TTC549 (cell line): Measurements from ENCODE around the gene FBXL16.
"Not testable (repeated sequence)": the region's sequence is repeated elsewhere in the genome, so short reads cannot be mapped to it uniquely, and the experiment has no call there.

Experiments used
- FAIRE-seq: peaks from 2 replicates; lab custom pipeline; 2012; peaks lifted over from hg19 to GRCh38; lab: Jason Lieb, UNC

Gene FBXL16

DNA sequence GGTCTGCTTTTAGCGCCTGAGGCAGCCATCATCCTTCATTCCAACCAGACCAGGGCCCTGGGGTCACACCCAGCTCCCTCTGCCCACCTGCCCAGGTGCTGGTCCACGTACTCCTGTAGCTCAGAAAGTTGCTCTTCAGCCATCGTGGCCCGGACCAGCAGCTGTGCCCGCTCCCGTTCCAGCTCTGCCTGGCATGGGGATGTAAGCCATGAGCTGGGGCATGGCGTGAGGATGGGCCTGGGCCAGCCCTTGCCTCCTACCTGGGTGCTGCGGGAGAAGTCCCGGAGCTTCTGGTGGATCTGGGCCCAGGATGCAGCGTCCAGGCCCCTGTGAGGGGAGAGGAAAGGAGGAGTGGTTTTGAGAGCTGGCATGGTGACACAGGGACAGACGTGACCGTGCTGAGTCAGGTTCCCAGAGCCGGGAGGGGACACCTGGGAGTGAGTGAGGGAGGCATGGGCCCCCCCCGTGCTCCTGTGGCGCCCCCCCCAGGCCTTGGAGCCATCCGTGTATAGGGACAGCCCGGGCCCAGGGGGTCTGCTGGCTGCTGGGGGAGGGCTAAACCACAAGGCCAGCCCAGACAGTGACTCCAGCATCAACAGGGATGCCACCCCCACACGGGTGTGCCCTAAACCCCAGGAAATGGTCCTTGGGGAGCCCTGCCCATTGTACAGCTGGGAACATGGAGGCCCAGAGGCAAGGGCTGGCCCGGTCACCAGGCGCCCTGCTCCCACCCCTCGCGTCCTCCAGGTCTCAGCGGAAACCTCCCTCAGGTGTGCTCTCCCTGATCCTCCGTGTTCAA, 17.4 kb upstream of the FBXL16 start:
- no peak for FAIRE-seq

DNA sequence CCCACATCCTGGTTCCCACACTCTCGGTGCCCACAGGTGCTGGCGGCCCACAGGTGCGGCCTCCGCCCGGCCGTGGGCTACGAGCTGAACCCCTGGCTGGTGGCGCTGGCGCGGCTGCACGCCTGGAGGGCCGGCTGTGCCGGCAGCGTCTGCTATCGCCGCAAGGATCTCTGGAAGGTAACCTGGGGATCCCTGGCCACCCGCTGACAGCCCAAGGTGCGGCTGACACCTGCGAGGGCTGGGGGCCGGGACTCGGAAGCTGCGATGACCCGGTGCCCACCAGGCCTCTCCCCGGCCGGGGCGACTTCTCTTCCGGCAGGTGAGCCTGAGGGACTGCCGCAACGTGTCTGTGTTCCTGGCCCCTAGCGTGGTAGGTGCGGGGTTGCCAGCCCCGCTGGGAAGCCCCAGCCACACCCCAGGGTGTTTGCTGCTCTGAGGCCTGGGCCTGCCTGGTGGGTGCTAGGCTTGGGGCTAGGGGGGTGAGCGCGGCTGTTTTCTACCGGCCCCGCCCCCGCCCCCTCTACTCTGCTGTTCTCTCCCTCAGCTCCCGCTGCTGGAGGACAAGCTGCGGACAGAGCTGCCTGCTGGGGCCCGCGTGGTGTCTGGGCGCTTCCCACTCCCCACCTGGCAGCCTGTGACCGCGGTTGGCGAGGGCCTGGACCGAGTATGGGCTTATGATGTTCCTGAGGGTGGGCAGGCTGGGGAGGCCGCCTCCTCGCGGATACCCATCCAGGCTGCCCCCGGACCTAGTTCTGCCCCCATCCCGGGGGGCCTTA, 16.4 kb upstream of the FBXL16 start:
- FAIRE-seq, result no peak

DNA sequence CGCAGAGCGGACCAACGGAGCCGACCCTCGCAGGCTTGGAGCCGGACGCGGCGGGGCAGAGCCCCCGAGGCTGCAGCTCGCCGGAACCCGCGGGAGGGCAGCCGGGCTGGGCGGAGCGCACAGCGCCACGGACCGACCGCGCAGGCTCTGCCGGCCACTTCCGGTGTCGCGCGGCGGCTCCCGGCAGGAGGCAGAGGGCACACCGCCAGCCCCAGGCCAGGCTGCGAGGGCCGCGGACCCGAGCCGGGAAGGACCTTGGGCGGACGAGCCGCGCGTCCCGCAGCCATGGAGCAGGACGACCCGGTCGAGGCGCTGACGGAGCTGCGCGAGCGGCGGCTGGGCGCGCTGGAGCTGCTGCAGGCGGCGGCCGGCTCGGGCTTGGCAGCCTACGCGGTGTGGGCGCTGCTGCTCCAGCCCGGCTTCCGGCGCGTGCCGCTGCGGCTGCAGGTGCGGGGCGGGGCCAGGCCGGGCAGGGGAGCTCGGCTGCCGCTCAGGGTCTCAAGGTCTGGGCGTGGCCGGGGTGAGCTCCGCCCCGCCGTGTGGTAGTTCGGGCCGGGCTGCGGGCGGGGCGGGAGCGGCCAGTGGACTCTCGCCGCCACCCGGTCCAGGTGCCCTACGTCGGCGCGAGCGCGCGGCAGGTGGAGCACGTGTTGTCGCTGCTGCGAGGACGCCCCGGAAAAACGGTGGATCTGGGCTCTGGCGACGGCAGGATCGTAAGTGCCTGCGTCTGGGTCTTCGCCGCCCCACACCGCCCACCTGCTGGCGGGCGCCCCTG, 15.6 kb upstream of the FBXL16 start, which contains the start of gene ANTKMT:
ANTKMT (plus strand) TSS at position 157 of the 775 bp plus-strand sequence; CDS start at position 286, 129 bp downstream.
- FAIRE-seq, result no peak

DNA sequence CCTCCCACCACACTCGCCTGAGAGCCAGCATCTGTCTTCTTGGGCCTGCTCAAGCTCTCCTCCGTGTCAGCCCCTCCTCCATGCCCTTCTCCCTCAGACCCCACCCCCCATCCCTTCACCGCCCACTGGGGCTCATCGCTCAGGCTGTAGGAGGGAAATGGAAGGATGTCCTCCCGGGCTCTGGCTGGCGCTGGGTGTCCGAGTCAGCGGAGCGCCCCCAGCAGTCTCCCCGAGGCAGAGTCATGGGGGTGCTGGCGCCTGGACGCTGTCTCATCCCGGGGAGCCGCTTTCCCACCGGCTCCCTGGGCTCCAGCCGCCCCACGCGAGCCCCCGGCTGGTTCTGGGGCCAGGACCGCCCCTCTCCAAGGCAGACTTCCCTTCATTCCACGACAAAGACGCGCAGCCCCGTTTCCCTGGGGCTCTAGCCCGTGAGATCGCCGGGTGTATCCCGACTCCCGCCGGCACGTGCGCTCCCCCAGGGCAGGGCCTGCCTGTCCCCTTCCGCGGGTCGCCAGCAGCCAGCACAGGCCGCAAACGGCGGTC, 14.9 kb upstream of the FBXL16 start:
- no peak for FAIRE-seq

DNA sequence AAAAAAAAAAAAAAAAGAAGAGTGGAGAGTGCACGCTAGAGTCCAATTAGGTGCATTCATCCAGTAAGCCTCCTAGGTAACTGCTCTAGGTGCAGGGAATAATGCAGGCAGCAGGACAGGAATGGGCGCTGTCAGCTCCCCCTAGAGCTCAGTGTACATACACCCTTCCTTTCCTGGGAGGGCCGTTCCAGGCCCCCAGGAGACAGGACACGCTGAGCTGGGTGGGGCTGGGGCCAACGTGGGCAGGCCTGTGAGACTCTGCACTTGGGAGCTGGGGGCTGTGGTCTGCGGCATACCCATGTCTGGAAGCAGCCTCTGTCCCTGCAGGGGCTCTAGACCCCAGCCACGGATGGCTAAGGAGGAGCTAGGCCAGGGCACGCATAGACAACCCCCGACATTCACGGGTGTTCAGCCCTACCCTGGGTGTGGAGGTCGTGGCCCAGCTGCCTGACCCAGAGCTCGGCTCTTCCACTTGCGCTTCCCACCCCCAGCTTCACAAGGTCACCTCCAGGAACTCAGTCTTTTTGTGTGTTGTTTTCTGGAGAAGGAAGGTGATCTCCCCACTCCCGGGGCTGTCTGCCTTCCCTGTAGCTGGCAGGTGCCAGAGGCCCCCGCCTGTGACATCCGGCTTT, 14.3 kb upstream of the FBXL16 start:
- no peak for FAIRE-seq

DNA sequence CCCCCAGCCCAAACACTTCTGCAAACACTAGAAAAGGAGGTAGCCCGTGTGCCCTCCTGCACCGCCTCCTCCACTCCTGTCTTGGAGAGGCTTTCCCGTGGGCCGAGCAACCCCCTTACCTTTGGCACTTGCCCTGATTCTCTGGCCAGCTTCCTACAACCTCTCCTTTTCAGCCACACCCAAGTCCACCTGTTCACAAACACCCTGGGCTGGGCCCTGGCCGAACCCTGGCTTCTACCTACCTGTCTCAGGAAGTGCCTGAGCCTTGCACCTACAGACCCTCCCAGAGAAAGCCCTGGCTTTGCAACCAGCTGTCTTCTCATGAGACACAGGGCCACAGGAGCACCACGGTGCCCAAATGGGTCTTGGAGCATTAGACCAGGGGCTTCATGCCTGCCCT, 13.3 kb upstream of the FBXL16 start:
- no peak for FAIRE-seq

DNA sequence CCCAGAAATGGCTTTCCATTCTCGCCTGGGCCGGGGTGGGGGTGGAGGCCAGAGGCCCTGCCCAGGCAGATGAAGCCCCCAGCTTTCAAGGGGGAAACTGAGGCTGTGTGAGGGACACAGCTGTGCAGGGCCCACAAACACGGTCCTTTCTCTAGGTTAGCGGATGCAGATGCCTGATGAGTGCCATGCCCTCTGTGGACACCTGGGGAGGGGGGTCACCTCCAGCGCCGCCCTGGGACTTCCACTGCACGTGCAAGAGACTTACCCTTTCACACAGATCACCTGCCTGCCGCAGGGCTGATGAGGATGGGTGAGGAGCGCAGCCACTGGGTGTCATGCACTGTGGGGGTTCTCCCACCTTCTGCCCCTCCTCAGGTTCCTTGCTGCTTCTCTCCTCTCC, 12.8 kb upstream of the FBXL16 start:
- FAIRE-seq, result no peak

DNA sequence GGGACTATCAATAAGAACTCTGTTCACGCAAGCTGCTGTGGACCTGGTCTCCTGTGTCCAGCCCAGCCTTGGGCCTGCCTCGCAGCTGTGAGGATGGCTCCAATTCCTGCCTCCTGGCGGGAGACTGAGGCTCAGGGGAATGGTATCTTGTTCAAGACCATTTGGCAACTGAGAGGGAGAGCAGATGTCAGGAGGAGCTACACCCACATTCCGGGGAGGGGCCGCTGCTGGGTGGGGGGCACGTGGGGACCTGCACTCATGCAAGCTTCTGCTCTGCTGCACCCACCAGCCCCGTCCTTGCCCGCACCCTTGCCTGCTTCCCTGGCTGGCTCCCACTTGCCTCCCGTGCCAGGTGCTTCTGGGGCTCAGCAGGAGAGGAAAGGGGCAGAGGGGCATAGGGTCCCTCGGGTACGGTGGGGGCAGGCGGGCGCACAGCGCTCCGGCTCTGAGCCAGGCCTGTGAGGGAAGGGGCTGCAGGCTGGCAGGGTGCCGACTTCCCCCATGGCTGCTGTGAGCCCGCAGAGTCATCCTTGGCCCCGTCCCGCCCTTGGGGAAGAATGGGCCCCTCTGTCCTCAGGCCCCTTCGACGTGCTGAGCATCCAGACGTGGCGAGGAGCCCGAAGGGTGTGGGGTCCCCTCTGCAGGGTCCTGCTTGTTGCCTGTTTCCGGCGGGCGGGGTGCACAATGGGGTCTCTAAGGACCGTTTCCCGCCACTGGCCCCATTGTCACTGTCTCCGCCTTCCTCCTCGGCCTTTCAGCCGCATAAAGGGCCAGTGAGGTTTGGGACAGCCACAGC, 12.0 kb upstream of the FBXL16 start:
- no peak for FAIRE-seq

DNA sequence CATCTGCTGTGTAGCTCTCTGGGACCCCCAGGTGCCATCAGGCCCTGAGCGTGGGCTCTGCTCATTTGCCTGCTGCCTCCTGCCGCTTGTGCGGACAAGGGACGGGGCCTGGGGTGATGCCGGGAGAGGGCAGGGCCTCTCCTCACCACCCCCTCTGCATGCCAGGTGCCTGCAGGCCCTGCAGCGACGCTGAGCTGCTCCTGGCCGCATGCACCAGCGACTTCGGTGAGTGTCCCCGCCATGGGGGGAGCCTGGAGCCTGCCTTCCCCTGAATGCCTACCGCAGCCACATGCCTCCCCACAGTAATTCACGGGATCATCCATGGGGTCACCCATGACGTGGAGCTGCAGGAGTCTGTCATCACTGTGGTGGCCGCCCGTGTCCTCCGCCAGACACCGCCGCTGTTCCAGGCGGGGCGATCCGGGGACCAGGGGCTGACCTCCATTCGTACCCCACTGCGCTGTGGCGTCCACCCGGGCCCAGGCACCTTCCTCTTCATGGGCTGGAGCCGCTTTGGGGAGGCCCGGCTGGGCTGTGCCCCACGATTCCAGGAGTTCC, 11.2 kb upstream of the FBXL16 start:
- FAIRE-seq, result no peak

DNA sequence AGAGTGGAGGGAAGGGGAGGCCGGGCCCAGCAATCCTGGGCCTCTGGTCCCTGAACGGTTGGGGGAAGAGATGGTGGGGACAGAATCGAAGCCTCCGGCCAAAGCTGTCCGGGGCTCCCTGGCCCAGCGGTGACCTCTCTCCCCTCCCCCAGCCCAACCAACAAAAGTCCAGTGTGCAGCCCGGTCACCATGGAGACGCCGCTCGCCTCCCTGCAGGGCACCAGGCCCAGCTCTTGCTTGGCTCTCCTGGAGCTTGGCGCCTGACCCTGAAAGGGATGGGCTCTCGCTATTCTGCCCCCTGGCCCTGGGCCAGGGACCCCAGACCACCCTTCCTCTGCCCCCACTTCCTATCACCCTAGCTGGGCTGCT, 10.6 kb upstream of the FBXL16 start:
- no peak for FAIRE-seq

DNA sequence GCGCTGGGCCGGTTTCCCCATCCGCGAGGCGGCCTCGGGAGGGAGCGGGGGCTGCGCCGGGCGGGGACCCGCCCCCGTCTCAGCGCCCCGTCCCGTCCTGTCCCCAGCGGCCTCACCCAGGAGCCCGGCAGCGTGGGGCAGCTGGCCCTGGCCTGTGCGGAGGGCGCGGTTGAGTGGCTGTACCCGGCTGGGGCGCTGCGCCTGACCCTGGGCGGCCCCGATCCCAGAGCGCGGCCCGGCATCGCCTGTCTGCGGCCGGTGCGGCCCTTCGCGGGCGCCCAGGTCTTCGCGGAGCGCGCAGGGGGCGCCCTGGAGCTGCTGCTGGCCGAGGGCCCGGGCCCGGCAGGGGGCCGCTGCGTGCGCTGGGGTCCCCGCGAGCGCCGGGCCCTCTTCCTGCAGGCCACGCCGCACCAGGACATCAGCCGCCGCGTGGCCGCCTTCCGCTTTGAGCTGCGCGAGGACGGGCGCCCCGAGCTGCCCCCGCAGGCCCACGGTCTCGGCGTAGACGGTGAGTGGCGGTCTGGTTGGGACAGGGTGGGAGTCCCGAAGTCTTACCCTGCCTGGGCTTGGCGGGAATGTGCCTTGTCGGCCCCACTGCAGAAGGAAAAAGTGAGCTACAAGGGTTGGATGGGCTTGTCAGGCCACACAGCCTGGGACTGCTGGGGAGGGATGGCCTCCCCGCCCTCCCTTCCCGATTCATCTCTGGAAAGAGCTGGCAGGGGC, 10.0 kb upstream of the FBXL16 start:
- no peak for FAIRE-seq

DNA sequence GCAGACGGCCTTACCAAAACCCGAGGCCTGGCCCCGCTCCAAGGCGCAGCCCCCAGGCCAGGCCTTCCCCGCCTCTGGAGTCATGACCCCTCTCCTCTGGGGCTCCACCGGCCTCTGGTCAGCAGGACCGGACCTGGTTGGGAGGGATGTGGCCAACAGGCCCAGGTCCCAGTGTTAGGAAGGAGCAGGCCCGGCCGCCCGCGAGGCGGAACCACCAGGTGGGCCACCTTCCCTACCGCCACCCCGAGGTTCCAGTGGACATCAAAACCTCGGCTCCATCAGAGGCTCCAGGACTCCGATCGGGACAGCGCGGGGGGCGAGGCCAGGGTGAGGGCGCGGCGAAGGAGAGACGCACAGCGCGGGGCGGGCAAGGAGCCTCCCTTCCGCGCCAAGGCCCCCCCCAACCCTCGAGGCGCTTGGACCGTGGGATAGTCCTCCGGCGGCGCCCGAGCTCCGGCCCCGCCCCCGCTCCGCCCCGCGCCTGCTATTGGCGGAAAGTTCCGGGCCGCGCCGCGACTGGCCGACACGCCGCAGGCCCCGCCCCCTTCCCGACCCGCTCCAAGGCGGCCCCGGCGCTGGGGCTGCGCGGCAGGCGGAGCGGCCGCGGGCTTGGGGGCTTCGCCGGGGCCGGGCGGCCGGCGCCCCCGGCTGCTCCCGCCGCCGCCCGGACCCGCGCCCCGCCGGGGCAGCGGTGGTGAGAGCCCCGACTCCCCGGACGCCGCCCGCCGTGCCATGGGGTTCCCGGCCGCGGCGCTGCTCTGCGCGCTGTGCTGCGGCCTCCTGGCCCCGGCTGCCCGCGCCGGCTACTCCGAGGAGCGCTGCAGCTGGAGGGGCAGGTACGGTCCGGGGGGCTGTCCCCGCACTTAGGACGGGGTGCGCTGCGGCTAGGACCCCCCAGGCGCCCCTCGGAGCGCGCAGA, 9.2 kb upstream of the FBXL16 start, which contains the start of gene METRN:
METRN (plus strand) TSS at position 561 of the 919 bp plus-strand sequence; CDS start at position 733, 172 bp downstream.
- FAIRE-seq, result no peak

DNA sequence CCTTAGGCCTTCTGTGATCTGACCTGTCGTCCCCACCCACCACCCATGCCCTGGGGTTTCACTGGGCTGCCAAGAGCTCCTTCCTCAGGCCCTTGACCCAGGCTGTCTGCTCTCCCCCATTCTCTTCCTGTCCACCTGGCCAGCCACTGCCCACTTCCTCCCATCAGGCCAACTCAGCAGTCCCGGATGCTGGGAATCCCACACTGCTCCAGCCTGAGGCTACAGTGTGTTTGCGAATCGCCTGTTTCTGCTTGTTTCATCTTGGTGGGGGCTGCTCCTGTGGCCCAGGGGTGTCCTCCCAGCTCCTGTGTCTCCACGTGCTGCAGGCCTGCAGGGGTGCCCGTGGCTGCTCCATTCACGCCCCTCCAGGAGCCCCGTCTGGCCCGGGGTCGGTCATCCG, 8.5 kb upstream of the FBXL16 start:
- FAIRE-seq, result no peak

DNA sequence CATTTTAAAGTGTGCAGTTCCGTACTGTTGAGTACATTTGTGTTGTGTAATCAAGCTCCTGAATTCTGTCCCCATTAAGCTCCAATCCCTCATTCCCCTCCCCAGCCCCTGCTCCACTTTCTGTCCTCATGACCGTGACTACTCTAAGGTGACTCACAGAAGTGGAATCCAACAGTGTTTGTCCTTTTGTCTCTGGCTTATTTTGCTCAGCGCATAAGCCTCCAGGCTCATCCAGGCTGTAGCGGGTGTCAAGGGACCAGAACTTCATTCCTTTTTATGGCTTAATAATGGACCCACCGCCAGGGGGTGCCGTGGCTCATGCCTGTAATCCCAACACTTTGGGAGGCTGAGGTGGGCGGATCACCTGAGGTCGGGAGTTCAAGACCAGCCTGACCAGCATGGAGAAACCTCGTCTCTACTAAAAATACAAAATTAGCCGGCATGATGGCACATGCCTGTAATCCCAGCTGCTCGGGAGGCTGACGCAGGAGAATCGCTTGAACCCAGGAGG, 7.2 kb upstream of the FBXL16 start:
- not testable (repeated sequence) for FAIRE-seq

DNA sequence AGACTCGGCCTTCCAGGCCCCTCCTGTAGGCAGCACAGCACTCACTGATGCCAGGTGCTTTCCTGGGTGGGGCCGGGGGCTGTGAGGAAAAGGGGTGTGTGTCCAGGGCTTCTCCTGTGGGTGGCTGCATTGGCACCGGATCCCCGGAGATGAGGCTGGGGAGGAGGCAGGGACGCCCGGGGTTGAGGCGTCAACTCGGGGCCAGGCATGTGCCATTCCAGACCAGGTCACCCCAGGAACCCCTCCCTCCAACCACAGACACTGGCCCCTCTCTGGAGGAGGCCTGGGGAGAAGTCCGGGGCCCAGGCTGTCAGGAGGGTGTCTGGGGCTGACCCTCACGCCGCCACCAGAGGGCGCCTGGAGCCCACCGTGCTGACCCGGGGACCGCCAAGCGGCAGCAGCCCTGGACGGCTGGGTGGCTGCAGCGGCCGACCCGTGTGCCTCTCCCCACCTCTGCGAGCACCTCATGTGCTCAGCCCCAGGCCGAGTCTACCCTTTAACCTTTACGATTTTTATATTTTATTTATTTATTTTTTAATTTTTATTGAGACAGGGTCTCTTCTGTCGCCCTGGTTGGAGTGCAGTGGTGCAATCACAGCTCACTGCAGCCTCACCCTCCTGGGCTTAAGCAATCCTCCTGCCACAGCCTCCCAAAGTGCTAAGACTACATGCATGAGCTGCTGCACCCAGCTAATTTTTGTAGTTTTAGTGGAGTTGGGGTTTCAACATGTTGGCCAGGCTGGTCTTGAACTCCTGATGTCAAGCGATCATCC, 6.1 kb upstream of the FBXL16 start:
- no peak for FAIRE-seq

DNA sequence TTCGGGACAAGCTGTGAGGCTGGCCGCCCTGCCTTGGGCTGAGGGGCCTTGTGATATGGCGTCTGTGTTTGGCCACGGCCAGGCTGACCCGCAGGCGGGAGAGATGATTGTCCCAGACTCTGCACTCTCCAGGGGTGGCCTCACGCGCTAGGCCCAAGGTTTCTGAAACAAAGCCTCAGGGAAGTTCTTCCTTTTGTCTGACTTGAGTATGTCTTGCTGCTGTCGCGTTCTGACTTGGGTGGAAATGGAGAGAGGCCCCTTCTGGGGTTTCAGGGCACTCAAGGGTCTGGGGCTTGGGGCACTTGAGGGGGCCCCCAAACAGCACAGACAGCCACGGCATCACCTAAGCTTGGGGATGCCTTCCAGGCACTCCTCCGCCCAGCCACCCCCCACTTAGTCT, 5.5 kb upstream of the FBXL16 start:
- FAIRE-seq, result no peak

DNA sequence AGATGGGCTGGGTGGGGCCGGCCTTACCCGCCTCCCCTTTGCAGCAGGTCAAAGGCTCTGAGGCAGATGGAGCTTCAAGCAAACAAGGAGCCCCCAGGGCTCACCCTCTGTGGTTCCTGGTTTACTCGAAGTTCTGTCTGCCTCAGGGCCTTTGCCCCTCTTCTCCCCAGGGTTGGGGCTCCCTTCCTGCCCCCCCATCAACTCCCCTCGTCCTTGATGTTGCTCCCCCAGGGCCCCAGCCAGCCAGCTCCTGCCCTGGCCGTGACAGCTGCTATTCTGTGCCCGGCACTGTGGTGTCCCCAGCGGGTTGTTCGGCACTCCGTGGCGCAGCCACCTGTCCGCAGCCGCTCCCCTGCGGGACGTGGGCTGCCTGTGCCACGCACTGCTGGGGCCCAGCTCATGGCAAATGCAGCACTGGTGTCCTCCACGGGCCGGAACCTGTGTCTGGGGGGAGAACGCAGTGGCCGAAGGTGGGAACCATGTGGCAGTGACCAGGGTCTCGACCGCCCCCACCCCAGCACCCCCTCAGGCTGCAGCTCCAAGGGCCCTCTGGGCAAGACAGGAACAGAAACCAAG, 5.0 kb upstream of the FBXL16 start:
- FAIRE-seq, result no peak
